Left colon (tissue), 2 donors: Measurements from ENCODE around the gene CHST1. TPM values are rescaled to one million over a fixed set of nuclear protein-coding genes. Genes with fewer than 3 reads are reported as not detected.

ENCODE experiments used
- ATAC-seq: fragments of 200-7000 bp; cut with Tn5 transposase; one replicate; pipeline ENCODE4 v1.9.1; 2020; ENCODE audit warnings: mild to moderate bottlenecking, moderate library complexity
- DNase-seq, 2 donors: peaks; one replicate each; pipeline ENCODE4 v3.0.0-alpha.2; 2020
- intact Hi-C, 2 donors: fragments of 100-400 bp; cut with DNase I in 1 of 2; cut with micrococcal nuclease in 1 of 2; formaldehyde crosslinking; loops; one replicate each; pipeline versions ENCODE4 v1.11.2 to v1.14.0; 2022; cut with DNase I, micrococcal nuclease
- total RNA-seq, 2 donors: library from RNA; stranded (reverse); fragmentation: NEBNext Ultra II Directional; extraction: Animal tissue kit (Norgen Biotek cat#: 25700); gene quantifications; one replicate each; pipeline ENCODE4 v1.2.1, GENCODE V29; 2021
- donor health status: DM: no; HTN: no; CAD: no.
- donor health status: DM: yes; HTN: yes; CAD: no.

Gene CHST1
- total RNA-seq, 2 donors from 2014 or later: 0.40 to 1.4 TPM

- DNase-seq: no peak
- no peak for ATAC-seq
- intact Hi-C loops: loop anchor here (10.0 kb wide), 1 partner anchor 277 kb away; no protein-coding TSS in a partner anchor
Observed at GRCh38 chr11:45651841-45652749, 13.3 kb downstream of the CHST1 start.

- no peak for DNase-seq
- intact Hi-C loops: loop anchor here (10.0 kb wide), 1 partner anchor 276 kb away; no protein-coding TSS in a partner anchor
- ATAC-seq: no peak
Observed at GRCh38 chr11:45651156-45651555, 14.3 kb downstream of the CHST1 start.

DNA sequence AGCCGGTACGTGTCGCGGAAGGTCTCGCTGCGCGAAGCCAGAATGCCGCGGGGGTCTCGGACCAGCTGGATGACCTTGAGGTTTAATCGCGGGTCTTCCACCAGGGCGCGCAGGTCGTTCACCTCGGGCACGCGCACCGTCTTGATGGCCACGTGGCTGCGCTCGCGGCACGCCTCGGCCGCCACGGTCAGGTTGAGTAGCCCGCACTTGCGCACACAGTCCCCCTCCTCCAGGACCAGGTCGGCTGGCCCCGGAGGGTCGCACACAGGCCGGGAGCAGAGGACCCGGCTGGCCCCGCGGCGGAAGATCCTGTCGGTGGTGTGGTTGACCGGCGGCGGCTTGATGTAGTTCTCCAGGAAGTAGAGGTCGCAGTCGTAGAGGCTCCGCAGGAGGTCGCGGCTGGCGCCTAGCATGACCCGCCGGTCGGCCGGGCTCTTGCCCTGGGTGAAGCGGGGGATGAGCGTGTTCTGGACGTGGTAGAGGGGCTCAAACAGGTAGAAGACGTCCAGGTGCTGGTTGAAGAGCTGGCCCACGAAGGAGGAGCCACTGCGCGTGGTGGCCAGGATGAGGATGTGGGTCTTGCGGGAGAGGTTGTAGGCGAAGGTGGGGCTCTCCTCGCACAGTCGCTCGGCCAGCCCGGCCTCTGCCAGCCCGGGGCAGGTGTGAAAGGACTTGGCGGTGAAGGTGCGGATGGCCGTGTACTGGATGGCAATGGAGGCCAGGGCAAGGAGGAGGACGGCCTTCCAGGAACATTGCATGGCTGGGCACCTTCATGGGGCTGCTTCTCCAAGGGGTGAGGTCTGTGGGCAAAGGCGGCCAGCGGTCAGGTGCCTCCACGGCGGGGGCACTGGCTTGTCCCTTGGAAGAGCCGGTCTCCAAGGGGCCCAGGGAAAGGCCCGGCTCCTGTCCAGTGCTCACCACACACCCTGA lies 15.0 kb downstream of the CHST1 start:
- intact Hi-C loops: loop anchor here (10.0 kb wide), 1 partner anchor 276 kb away; no protein-coding TSS in a partner anchor
- no peak for DNase-seq
- no peak for ATAC-seq

- DNase-seq: no peak
Observed at GRCh38 chr11:45649544-45650165, 15.8 kb downstream of the CHST1 start.

DNA sequence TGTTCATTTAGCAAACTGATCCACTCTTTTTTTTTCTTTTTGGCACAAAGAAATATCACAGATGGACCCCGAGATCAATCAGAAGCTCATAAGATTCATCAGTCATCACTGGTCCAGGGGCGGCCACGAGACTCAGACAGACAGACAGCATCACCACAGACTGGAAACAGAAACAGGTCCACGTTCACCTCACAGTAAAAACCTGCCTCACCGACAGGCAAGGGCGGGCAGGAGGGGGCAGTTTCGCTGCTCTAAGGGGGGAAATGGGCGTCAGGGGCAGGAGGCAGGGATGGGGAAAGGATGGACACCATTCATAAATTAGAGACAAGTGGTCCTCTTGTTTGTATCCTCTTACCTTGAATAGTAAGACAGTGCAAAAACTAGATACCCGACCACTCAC lies 16.5 kb downstream of the CHST1 start:
- no peak for DNase-seq
- ATAC-seq: no peak
- intact Hi-C loops: no loop called here

More at GRCh38 chr11:45649544-45650165, 15.8 kb downstream of the CHST1 start:
- ATAC-seq: no peak
- intact Hi-C loops: loop anchor here (10.0 kb wide), 1 partner anchor 275 kb away; no protein-coding TSS in a partner anchor

DNA sequence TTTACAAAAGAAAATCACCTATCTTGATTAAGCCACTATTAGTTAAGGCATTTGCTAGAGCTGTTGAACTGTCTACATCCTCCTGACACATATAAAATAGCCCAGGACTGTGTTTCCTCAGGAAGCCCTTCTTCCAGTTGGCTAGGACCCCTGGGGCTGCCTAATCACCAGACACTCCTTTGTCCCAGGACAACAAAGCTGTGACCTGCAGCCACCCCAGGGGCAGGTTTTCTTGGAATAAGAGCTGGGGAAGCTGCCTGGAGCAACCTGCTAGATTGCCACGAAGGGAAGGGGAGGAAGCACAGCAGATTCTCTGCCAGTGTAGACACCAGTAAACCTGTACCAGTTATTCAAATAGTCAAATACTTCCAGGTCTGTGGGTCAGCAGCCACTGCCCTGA lies 17.6 kb downstream of the CHST1 start:
- intact Hi-C loops: no loop called here
- ATAC-seq (no peak), DNase-seq (no peak)

DNA sequence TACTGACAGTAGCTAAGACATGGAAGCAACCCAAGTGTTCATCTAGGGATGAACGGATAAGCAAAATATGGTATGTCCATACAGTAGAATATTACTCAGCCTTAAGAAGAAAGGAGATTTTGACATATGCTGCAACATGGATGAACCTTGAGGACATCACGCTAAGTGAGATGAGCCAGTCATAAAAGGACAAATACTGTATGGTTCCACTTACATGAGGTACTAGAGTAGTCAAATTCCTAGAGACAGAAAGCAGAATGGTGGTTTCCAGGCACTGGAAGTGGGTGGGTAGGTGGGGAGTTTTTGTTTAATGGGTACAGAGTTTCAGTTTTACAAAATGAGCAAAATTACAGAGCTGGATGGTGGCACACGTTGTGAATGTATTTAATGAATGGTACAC lies 18.1 kb downstream of the CHST1 start:
- no peak for ATAC-seq
- no peak for DNase-seq
- intact Hi-C loops: no loop called here

- ATAC-seq: peak; percentile 49
- intact Hi-C loops: no loop called here
- DNase-seq: no peak
Observed at GRCh38 chr11:45646275-45646927, 19.0 kb downstream of the CHST1 start.

GRCh38 chr11:45644981-45645889 lies 20.2 kb downstream of the CHST1 start:
- no peak for ATAC-seq

DNA sequence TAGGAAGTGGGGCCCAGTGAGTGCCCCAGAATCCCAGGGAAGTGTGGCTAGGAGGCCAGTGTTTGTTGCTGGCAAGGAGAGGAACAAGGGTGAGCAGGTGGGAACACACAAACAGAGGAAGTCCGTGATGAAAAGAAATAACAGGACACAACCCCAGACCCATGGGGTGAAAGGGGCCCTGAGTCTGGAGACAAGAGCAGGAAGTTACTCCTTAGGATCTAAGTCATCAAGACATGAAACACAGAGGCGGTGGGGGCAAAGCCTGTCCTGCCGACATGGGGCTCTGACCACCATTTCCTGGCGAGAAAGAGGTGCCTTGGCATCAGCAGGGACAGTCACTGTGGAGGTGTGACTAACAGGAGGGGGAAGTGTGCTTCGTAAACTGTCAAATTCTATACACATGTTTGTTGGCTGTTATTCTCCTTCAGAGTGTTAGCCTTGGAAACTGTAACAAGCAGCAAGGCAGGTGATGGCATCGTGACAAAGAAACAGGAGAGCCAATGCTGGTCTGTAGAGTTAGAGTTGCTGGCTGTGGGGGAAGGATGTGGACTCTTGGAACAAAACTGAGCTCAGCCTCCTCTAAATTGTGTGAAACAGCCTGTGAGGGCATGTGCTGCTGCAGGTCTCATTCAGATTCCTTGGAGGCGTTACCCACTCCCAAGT lies 21.7 kb downstream of the CHST1 start:
- DNase-seq (no peak), ATAC-seq (no peak)
- intact Hi-C loops: no loop called here

More at GRCh38 chr11:45644981-45645889, 20.2 kb downstream of the CHST1 start:
- intact Hi-C loops: no loop called here
- no peak for DNase-seq

- ATAC-seq (no peak), DNase-seq (no peak)
- intact Hi-C loops: no loop called here
Observed at GRCh38 chr11:45641961-45642360, 23.5 kb downstream of the CHST1 start.

DNA sequence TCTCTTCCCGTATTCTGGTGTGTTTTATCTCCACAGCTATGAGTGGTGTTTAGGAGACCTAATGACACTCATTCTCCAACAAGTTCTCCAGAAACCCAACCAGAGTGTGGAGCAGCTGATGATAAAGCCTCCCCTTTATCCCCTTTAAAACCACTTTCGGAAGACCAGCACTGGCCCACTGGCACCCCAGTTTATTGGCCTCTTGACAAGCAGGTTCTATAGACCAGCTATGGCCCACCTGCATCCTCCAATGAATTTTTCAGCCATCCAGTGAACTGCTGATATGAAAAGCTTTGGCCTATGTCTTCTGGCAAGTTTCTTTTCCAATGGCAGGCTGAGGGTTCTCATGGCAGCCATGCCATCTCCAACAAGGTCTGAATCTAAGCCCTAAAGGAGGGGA lies 27.4 kb downstream of the CHST1 start:
- ATAC-seq: no peak
- intact Hi-C loops: no loop called here
- DNase-seq: no peak

- ATAC-seq (no peak), DNase-seq (no peak)
- intact Hi-C loops: no loop called here
Observed at GRCh38 chr11:45635907-45636306, 29.5 kb downstream of the CHST1 start.

- ATAC-seq (no peak), DNase-seq (no peak)
- intact Hi-C loops: no loop called here
Observed at GRCh38 chr11:45625611-45626010, 39.8 kb downstream of the CHST1 start.

DNA sequence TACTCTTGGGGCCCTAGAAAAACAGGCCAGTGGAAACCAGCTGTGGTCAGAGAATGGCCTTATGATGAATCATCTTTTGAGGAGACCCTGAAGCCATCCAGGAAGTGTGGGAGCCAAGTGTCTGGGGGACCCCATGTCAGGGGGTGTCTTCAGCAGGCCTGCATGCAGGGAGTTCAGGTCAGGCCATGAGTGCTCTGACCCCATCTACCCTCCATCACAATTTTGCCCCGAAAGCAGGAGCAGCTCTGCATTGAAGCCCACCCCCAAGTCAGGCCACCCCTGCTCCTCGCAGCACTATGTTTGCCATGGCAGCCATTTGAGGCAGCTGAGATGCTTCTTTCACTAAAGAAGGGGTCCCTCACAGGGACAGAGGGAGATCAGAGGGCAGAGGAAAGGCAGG lies 41.3 kb downstream of the CHST1 start:
- no peak for DNase-seq
- ATAC-seq: no peak
- intact Hi-C loops: no loop called here

GRCh38 chr11:45622861-45623260 lies 42.6 kb downstream of the CHST1 start:
- DNase-seq: no peak
- no peak for ATAC-seq
- intact Hi-C loops: no loop called here

DNA sequence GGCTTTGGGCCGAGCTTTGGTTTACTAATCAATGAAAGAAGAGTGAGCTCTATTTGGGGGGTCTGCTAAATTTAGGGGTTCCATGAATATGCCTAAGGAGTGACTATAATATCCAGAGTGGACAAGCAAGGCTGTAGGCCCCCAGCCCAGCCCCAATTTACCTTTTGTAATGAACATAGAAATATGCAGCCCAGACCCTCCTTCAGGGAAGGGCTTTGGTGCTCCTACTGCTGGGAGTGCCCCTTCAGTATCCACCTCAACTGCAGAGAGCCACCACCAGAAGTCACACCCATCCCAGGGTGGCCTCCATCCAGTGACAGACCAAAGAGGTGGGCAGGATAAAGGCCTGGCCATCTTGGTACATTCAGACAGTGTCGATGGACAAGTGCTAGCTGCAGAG lies 43.1 kb downstream of the CHST1 start:
- no peak for DNase-seq
- no peak for ATAC-seq
- intact Hi-C loops: no loop called here
